ENCODE data around the gene RGN.
"Not testable (repeated sequence)": the region's sequence is repeated elsewhere in the genome, so short reads cannot be mapped to it uniquely, and the experiment has no call there.

The RGN gene

GRCh38 chrX:47124466-47124865 lies 46.2 kb downstream of the RGN start:
- not testable (repeated sequence) for DNase-seq

- peak; percentile 88 to 98 for DNase-seq
These were observed 51.1 kb downstream of the RGN start for GRCh38 chrX:47129157-47129898.

- DNase-seq = no peak
These were observed 51.7 kb downstream of the RGN start for GRCh38 chrX:47129899-47130358.

- no peak for DNase-seq
These were observed 55.2 kb downstream of the RGN start for GRCh38 chrX:47133493-47133892.

GRCh38 chrX:47135650-47136049 lies 57.4 kb downstream of the RGN start:
- not testable (repeated sequence) for DNase-seq

- DNase-seq = no peak
These were observed 59.9 kb downstream of the RGN start for GRCh38 chrX:47138171-47138570.
